Glutamatergic neuron (in vitro differentiated cells): ENCODE data around the gene MMP14. TPM values are rescaled to one million over a fixed set of nuclear protein-coding genes. Genes with fewer than 3 reads are reported as not detected.

ENCODE experiments used
- DNase-seq: peaks from one replicate; pipeline ENCODE4 v3.0.0; 2022
- H3K27ac Mint-ChIP-seq: one replicate; pipeline ENCODE4 v1.8.0; 2020; ENCODE audit warnings: mild to moderate bottlenecking, mixed read lengths, inconsistent platforms; ENCODE audit not compliant: unreplicated experiment
- H3K27me3 Mint-ChIP-seq: one replicate; pipeline ENCODE4 v1.8.0; 2020; ENCODE audit warnings: mild to moderate bottlenecking, moderate library complexity, mixed read lengths, inconsistent platforms; ENCODE audit not compliant: unreplicated experiment
- H3K36me3 Mint-ChIP-seq: one replicate; pipeline ENCODE4 v1.8.0; 2020; ENCODE audit warnings: mild to moderate bottlenecking, mixed read lengths, inconsistent platforms; ENCODE audit not compliant: unreplicated experiment
- H3K4me1 Mint-ChIP-seq: one replicate; pipeline ENCODE4 v1.8.0; 2020; ENCODE audit warnings: mild to moderate bottlenecking, low read depth, mixed read lengths, inconsistent platforms; ENCODE audit not compliant: unreplicated experiment
- H3K4me3 Mint-ChIP-seq: one replicate; pipeline ENCODE4 v1.8.0; 2020; ENCODE audit warnings: mild to moderate bottlenecking, mixed read lengths, inconsistent platforms; ENCODE audit not compliant: unreplicated experiment
- H3K9me3 Mint-ChIP-seq: one replicate; pipeline ENCODE4 v1.8.0; 2020; ENCODE audit warnings: mild to moderate bottlenecking, moderate library complexity, mixed read lengths, inconsistent platforms; ENCODE audit not compliant: unreplicated experiment
- total RNA-seq: library from RNA; stranded (reverse); fragmentation: NEBNext Ultra II Directional; extraction: Animal tissue kit (Norgen Biotek cat#: 25700); gene quantifications from one replicate; pipeline ENCODE4 v1.2.1, GENCODE V29; 2021; ENCODE audit not compliant: unreplicated experiment
- TF ChIP-seq, protein P1 (sequence below): fragments of 200-600 bp; sonication (generic); IDR thresholded peaks from one replicate; pipeline ENCODE4 v1.5.0; 2021; ENCODE audit not compliant: partially characterized antibody, unreplicated experiment

MMP14 gene
- total RNA-seq, 1 donor from 2014 or later, result 162 TPM

DNA sequence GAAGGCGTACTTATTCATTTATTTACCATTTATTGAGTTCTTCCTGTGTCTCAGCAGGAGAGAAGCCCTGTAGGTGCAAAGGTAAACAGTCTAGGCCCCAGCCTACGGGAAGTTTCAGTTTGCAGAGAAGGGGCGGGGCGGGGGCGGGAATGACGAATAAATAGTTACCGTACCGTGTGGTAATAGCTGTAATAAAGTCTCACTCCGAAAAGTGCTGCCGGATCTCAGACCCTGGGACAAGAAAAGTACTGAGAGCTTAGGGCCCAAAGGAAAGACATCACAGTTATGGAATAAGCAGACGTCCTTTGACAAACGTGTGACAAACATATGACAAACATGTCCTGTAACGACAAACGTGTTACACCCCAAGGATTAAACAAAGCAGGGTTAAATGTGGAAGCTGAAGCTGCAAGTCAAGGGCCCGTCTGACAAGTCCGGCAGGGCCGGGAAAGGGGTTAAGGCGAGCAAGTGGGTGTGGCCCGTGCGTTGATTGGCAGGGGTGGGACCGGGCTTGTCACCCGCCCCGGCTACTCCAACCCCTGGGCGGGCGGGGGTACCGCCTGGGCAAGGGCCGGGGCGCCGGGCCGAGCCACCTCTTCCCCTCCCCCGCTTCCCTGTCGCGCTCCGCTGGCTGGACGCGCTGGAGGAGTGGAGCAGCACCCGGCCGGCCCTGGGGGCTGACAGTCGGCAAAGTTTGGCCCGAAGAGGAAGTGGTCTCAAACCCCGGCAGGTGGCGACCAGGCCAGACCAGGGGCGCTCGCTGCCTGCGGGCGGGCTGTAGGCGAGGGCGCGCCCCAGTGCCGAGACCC lies 35.0 kb downstream of the MMP14 start, which contains the start of gene LRP10:
Gene LRP10 (plus strand): TSS at position 517 of the 809 bp plus-strand sequence. CDS start 564 bp downstream, outside the sequence.
- H3K4me3 Mint-ChIP-seq, result peak within 1 kb of the TSS; percentile 87
- H3K4me1 Mint-ChIP-seq, result peaks cover 10% of the 10 kb centered on the region
- peak; percentile 89 for DNase-seq
- no peaks in the 10 kb centered on the region for H3K36me3 Mint-ChIP-seq
- peaks cover 4% of the 10 kb centered on the region for H3K9me3 Mint-ChIP-seq
- H3K27ac Mint-ChIP-seq, result peak within 1 kb of the TSS; percentile 80
- peaks cover 3% of the 10 kb centered on the region for H3K27me3 Mint-ChIP-seq
- TF ChIP-seq, protein P1, sequence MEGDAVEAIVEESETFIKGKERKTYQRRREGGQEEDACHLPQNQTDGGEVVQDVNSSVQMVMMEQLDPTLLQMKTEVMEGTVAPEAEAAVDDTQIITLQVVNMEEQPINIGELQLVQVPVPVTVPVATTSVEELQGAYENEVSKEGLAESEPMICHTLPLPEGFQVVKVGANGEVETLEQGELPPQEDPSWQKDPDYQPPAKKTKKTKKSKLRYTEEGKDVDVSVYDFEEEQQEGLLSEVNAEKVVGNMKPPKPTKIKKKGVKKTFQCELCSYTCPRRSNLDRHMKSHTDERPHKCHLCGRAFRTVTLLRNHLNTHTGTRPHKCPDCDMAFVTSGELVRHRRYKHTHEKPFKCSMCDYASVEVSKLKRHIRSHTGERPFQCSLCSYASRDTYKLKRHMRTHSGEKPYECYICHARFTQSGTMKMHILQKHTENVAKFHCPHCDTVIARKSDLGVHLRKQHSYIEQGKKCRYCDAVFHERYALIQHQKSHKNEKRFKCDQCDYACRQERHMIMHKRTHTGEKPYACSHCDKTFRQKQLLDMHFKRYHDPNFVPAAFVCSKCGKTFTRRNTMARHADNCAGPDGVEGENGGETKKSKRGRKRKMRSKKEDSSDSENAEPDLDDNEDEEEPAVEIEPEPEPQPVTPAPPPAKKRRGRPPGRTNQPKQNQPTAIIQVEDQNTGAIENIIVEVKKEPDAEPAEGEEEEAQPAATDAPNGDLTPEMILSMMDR, result no peak

DNA sequence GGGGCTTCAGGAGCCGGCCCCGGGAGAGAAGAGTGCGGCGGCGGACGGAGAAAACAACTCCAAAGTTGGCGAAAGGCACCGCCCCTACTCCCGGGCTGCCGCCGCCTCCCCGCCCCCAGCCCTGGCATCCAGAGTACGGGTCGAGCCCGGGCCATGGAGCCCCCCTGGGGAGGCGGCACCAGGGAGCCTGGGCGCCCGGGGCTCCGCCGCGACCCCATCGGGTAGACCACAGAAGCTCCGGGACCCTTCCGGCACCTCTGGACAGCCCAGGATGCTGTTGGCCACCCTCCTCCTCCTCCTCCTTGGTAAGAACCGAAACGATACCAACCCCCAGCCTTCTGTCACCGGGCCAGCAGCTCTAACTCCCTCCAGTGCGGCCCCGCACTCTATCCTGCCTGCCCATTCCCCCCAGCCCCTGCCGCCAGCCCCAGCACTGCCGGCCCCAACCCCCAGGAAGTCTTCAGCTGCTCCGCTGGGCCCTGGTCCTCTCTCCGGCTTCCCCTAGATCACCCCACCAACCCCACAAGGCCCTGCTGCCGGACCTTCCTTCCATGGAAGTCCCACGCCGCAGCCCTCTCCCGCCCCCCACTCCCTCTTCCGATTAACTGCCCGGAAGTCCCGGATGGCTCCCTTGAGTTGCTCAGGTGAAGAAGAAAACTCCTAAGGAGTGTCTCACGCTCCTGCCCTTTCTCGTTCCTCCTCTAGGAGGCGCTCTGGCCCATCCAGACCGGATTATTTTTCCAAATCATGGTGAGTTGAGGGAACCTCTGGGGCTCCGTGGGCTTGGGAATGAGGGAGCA lies 35.8 kb downstream of the MMP14 start:
- H3K4me3 Mint-ChIP-seq, result peak overlapping the region; percentile 82
- H3K36me3 Mint-ChIP-seq, result no peaks in the 10 kb centered on the region
- peaks cover 3% of the 10 kb centered on the region for H3K27me3 Mint-ChIP-seq
- TF ChIP-seq, protein P1, result peak; percentile 93
- DNase-seq, result peak; percentile 85
- H3K9me3 Mint-ChIP-seq, result peaks cover 4% of the 10 kb centered on the region
- peak overlapping the region; percentile 3 for H3K27ac Mint-ChIP-seq
- H3K4me1 Mint-ChIP-seq, result peaks cover 10% of the 10 kb centered on the region

DNA sequence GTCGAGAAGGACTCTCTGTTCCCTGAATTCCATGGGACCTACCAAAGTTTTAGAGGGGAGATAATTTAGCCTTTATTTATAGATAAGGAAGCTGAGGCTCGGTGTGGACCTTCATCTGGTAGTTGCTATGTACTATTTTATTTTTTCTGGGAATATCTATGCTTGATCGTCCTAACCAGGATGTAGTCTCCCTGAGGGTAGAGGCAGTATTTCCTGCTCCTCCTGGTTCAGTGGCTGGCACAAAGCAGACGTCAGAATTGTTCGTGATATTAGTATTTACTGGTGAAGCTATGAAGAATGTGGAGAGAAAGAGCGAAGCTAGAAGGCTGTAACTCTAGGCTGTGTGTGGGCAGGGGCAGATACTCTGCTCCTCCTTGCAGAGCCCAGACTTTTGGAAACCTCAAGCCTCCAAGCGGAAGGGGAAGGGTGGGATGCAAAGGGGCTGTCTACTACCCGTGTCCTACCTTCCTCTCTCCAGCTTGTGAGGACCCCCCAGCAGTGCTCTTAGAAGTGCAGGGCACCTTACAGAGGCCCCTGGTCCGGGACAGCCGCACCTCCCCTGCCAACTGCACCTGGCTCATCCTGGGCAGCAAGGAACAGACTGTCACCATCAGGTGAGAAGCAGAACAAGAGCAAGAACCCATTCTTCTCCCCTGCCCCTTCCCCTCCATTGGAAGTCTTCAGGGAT lies 36.6 kb downstream of the MMP14 start:
- Mint-ChIP-seq H3K9me3 (peaks cover 4% of the 10 kb centered on the region), H3K27ac (peak overlapping the region; percentile 3), H3K36me3 (no peaks in the 10 kb centered on the region), H3K4me1 (peaks cover 10% of the 10 kb centered on the region), H3K27me3 (peaks cover 4% of the 10 kb centered on the region), H3K4me3 (peak overlapping the region; percentile 82)
- TF ChIP-seq, protein P1, result peak; percentile 20
- no peak for DNase-seq

GRCh38 chr14:22875003-22875747 lies 38.8 kb downstream of the MMP14 start:
- Mint-ChIP-seq H3K36me3 (no peaks in the 10 kb centered on the region), H3K4me3 (no peak overlapping the region), H3K4me1 (peaks cover 10% of the 10 kb centered on the region), H3K9me3 (peaks cover 4% of the 10 kb centered on the region), H3K27ac (no peak overlapping the region), H3K27me3 (peaks cover 8% of the 10 kb centered on the region)
- DNase-seq, result no peak
- TF ChIP-seq, protein P1, result no peak
